Measurements from ENCODE around the gene MEOX2.

The MEOX2 gene

DNA sequence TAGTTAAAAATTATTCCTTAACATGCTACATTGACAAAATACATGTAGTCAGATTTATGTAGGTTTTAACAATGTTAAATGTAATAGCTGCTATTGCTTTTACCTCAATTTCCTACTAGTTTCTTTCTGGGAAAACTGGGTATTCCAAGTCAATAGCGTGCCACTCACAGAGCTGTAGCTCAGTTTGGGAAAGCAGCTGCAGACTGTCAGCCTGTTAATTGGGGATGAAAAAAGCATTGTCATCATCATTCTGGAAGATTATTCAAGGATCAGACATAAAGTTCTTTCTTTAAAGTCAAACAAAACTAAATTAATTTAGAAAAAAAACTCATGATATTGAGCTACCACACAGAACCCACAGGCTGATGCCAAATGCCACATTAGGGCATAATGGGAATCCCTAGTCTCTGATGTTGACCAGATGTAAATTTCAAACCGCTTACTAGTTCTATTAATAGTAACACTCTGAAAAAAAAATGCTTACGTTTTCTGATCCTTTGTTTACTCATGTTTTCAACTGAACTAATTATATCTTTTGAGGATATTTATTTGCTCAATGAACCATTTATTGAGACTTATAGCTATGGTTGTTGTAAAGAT, 105.0 kb downstream of the MEOX2 start:
- peaks cover 5% of the 10 kb centered on the region for H3K4me1 Mint-ChIP-seq
- no peak overlapping the region for H3K4me3 Mint-ChIP-seq
- peaks cover 8% of the 10 kb centered on the region for H3K9me3 Mint-ChIP-seq
- TF ChIP-seq, protein P1, sequence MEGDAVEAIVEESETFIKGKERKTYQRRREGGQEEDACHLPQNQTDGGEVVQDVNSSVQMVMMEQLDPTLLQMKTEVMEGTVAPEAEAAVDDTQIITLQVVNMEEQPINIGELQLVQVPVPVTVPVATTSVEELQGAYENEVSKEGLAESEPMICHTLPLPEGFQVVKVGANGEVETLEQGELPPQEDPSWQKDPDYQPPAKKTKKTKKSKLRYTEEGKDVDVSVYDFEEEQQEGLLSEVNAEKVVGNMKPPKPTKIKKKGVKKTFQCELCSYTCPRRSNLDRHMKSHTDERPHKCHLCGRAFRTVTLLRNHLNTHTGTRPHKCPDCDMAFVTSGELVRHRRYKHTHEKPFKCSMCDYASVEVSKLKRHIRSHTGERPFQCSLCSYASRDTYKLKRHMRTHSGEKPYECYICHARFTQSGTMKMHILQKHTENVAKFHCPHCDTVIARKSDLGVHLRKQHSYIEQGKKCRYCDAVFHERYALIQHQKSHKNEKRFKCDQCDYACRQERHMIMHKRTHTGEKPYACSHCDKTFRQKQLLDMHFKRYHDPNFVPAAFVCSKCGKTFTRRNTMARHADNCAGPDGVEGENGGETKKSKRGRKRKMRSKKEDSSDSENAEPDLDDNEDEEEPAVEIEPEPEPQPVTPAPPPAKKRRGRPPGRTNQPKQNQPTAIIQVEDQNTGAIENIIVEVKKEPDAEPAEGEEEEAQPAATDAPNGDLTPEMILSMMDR (IDR thresholded peaks at IDR 0.05; ENCODE audit: unreplicated experiment in 3 of 3), result no peak
- H3K27me3 Mint-ChIP-seq (ENCODE audit: low read depth), result no peaks in the 10 kb centered on the region
- H3K36me3 Mint-ChIP-seq (ENCODE audit: low read depth), result no peaks in the 10 kb centered on the region
- H3K27ac Mint-ChIP-seq, result peak overlapping the region in 2 of 3 experiments; percentile 36 to 54

DNA sequence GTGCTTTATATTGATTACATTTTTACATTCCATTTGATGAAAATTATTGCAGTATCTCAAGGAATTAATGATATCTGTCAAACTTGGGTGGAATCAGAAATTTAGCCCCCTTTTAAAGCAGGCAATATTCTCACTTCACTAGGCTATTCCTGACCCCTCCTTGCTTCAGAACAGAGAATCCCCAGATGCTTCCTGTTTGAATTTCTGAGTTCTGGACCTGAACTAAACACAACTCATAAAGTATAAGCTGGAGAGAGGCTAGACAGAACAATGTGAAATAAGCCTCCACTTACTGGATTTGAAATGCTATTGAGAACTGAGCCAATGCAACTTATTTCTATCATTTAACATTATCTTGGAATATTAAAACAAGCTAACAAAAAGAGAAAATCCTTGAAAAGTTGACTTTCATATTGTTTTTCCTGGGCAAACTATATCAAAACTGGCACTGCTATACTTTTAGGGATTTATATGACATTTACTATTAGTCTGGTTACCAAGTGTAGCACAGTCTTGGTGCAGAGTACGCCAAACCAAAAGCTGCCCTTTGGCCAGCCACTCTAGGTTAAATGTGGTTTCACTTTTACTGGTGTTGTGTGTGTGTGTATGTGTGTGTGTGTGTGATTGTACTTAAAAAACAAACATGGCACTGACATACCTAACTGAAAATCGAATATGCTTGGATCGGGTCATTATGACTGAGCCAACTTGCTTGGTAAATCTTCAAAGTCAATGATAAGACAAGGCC, 105.7 kb downstream of the MEOX2 start:
- Mint-ChIP-seq H3K36me3 (ENCODE audit: low read depth) (no peaks in the 10 kb centered on the region), H3K27ac (peak overlapping the region in 2 of 3 experiments; percentile 36 to 54), H3K4me3 (no peak overlapping the region), H3K9me3 (peaks cover 8% of the 10 kb centered on the region), H3K27me3 (ENCODE audit: low read depth) (no peaks in the 10 kb centered on the region), H3K4me1 (peaks cover 5% of the 10 kb centered on the region)
- TF ChIP-seq, protein P1 (IDR thresholded peaks at IDR 0.05; ENCODE audit: unreplicated experiment in 3 of 3), result no peak

GRCh38 chr7:15577600-15577999, 108.9 kb downstream of the MEOX2 start:
- TF ChIP-seq, protein P1 (IDR thresholded peaks at IDR 0.05; ENCODE audit: unreplicated experiment in 3 of 3), result no peak
- no peak overlapping the region for H3K4me3 Mint-ChIP-seq
- H3K36me3 Mint-ChIP-seq (ENCODE audit: low read depth), result no peaks in the 10 kb centered on the region
- H3K4me1 Mint-ChIP-seq, result peaks cover 1% of the 10 kb centered on the region
- H3K27ac Mint-ChIP-seq, result no peak overlapping the region
- no peaks in the 10 kb centered on the region for H3K27me3 Mint-ChIP-seq (ENCODE audit: low read depth)
- no peaks in the 10 kb centered on the region for H3K9me3 Mint-ChIP-seq

DNA sequence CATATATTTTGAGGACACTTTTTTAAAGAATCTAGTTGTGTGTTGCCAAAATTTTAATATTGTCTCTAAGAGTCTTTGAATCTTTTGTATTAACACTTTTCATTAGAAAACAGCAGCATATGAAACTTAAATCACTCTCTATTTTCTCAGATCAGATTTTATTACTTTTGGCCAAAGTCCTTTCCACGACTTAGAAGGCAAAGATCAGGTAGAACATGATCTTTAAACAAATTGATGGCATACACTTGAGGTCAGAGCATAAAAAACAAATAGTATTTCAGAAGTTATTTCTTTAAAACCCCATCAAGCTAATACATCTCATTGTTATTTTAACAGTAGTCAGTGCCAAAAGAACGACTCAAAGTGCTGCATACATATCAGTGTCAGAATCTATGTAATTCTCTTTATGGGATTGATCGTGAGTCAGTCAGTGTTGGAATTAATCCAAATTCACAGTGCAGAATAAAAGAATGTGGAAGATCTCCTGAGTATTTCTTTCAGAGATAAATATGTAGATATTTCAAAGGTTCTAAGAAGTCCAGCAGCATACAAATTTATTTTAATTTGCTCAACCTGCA, 115.1 kb downstream of the MEOX2 start:
- H3K9me3 Mint-ChIP-seq, result no peaks in the 10 kb centered on the region
- H3K27ac Mint-ChIP-seq, result peak overlapping the region; percentile 3 to 33 (median 22)
- H3K27me3 Mint-ChIP-seq (ENCODE audit: low read depth), result no peaks in the 10 kb centered on the region
- H3K4me3 Mint-ChIP-seq, result no peak overlapping the region
- TF ChIP-seq, protein P1 (IDR thresholded peaks at IDR 0.05; ENCODE audit: unreplicated experiment in 3 of 3), result no peak
- no peaks in the 10 kb centered on the region for H3K36me3 Mint-ChIP-seq (ENCODE audit: low read depth)
- H3K4me1 Mint-ChIP-seq, result peaks cover 9% of the 10 kb centered on the region

GRCh38 chr7:15567652-15568051, 118.8 kb downstream of the MEOX2 start:
- TF ChIP-seq, protein P1 (IDR thresholded peaks at IDR 0.05; ENCODE audit: unreplicated experiment in 3 of 3), result no peak
- no peaks in the 10 kb centered on the region for H3K9me3 Mint-ChIP-seq
- peaks cover 9% of the 10 kb centered on the region for H3K4me1 Mint-ChIP-seq
- no peaks in the 10 kb centered on the region for H3K36me3 Mint-ChIP-seq (ENCODE audit: low read depth)
- no peak overlapping the region for H3K4me3 Mint-ChIP-seq
- no peak overlapping the region for H3K27ac Mint-ChIP-seq
- H3K27me3 Mint-ChIP-seq (ENCODE audit: low read depth), result no peaks in the 10 kb centered on the region

Data from nephron (organoid).